ENCODE results near the gene ZBTB8OS. TPM values are rescaled to one million over a fixed set of nuclear protein-coding genes. Genes with fewer than 3 reads are reported as not detected.

Gene ZBTB8OS
- total RNA-seq, 3 donors from 2014 or later: 19.5 to 32.1 (median 31.1) TPM

- peaks cover 5% of the 10 kb centered on the region for H3K36me3 ChIP-seq
- TF ChIP-seq POLR2AphosphoS5 (IDR thresholded peaks at IDR 0.05) (no peak), CTCF (IDR thresholded peaks at IDR 0.05) (no peak), POLR2A (IDR thresholded peaks at IDR 0.05) (no peak)
- H3K4me3 ChIP-seq: no peak overlapping the region
These were observed 15.6 kb upstream of the ZBTB8OS start for GRCh38 chr1:32665915-32666314.

GRCh38 chr1:32659581-32659980, 9.2 kb upstream of the ZBTB8OS start:
- no peaks in the 10 kb centered on the region for H3K27me3 ChIP-seq
- DNase-seq (ENCODE audit: low spot score in 2 of 2): no peak
- intact Hi-C loops (cut with DNase I; ENCODE audit: low total_unique reads): no loop called here
- H3K4me3 ChIP-seq: no peak overlapping the region
- no peaks in the 10 kb centered on the region for H3K9me3 ChIP-seq
- TF ChIP-seq POLR2AphosphoS5 (IDR thresholded peaks at IDR 0.05) (no peak), POLR2A (IDR thresholded peaks at IDR 0.05) (no peak), CTCF (IDR thresholded peaks at IDR 0.05) (no peak)
- H3K36me3 ChIP-seq: peaks cover 11% of the 10 kb centered on the region
- H3K4me1 ChIP-seq: no peaks in the 10 kb centered on the region
- no peak overlapping the region for H3K27ac ChIP-seq

More at GRCh38 chr1:32665915-32666314, 15.6 kb upstream of the ZBTB8OS start:
- intact Hi-C loops (cut with DNase I; ENCODE audit: low total_unique reads): no loop called here
- no peak for DNase-seq (ENCODE audit: low spot score in 2 of 2)
- H3K27me3 ChIP-seq: no peaks in the 10 kb centered on the region
- H3K27ac ChIP-seq: no peak overlapping the region
- no peaks in the 10 kb centered on the region for H3K4me1 ChIP-seq
- H3K9me3 ChIP-seq: no peaks in the 10 kb centered on the region

- no peaks in the 10 kb centered on the region for H3K9me3 ChIP-seq
- no peak overlapping the region for H3K27ac ChIP-seq
- DNase-seq (ENCODE audit: low spot score in 2 of 2): no peak
- intact Hi-C loops (cut with DNase I; ENCODE audit: low total_unique reads): no loop called here
- TF ChIP-seq POLR2A (IDR thresholded peaks at IDR 0.05): no peak
- no peak for TF ChIP-seq CTCF (IDR thresholded peaks at IDR 0.05)
- TF ChIP-seq POLR2AphosphoS5 (IDR thresholded peaks at IDR 0.05): no peak
- H3K4me3 ChIP-seq: peak overlapping the region; percentile 80 to 88 (median 82)
- peaks cover 0 to 6% of the 10 kb centered on the region in 2 donors for H3K4me1 ChIP-seq
- H3K36me3 ChIP-seq: peaks cover 4% of the 10 kb centered on the region
- H3K27me3 ChIP-seq: no peaks in the 10 kb centered on the region
These were observed 2.1 kb upstream of the ZBTB8OS start for GRCh38 chr1:32652244-32652962.

GRCh38 chr1:32651461-32652073, 1.2 kb upstream of the ZBTB8OS start:
- H3K9me3 ChIP-seq: no peaks in the 10 kb centered on the region
- TF ChIP-seq POLR2A (IDR thresholded peaks at IDR 0.05): no peak
- TF ChIP-seq CTCF (IDR thresholded peaks at IDR 0.05): no peak
- TF ChIP-seq POLR2AphosphoS5 (IDR thresholded peaks at IDR 0.05): no peak
- intact Hi-C loops (cut with DNase I; ENCODE audit: low total_unique reads): no loop called here
- peak in 1 of 2 donors; percentile 54 for DNase-seq (ENCODE audit: low spot score in 2 of 2)
- H3K36me3 ChIP-seq: peaks cover 4% of the 10 kb centered on the region
- no peaks in the 10 kb centered on the region for H3K27me3 ChIP-seq
- peaks cover 0 to 6% of the 10 kb centered on the region in 2 donors for H3K4me1 ChIP-seq
- H3K4me3 ChIP-seq: peak overlapping the region; percentile 80 to 88 (median 82)
- peak overlapping the region; percentile 98 to 100 for H3K27ac ChIP-seq

Data from breast epithelium (tissue), 4 donors.